HEK293 (cell line): ENCODE measurements around the gene CIDEA.

Source experiments
- CTCF ChIA-PET: fragments of 350-600 bp; formaldehyde crosslinking; extraction: SDS; loops from one replicate; lab custom pipeline; 2021; ENCODE audit warnings: antibody characterized with exemption; lab: Yijun Ruan, JAX
- POLR2A ChIA-PET: fragments of 300-600 bp; formaldehyde crosslinking; extraction: SDS; loops from one replicate; lab custom pipeline; 2020; ENCODE audit warnings: antibody characterized with exemption, inconsistent platforms; lab: Yijun Ruan, JAX
- H3K27ac ChIP-seq: fragments of 200-500 bp; sonication (Bioruptor generic); 2 replicates; pipeline ENCODE4 v1.5.1; 2014; ENCODE audit warnings: low read depth, low read length, control low read depth, inconsistent platforms; ENCODE audit errors: extremely low read depth
- H3K36me3 ChIP-seq, 2 experiments: fragments of 200-500 bp in 1 of 2; sonication (Bioruptor generic) in 1 of 2; 1 replicate in 1 of 2; 2 replicates in 1 of 2; pipeline ENCODE4 v1.5.1; 2014 to 2017; ENCODE audit warnings: inconsistent platforms in 2 of 2, low read length in 2 of 2; ENCODE audit not compliant: control insufficient read depth in 2 of 2, insufficient read depth in 1 of 2
- H3K4me1 ChIP-seq: fragments of 200-500 bp; sonication (Bioruptor generic); 2 replicates; pipeline ENCODE4 v1.5.1; 2014; ENCODE audit warnings: mild to moderate bottlenecking, low read length, inconsistent platforms; ENCODE audit not compliant: control insufficient read depth, insufficient read depth
- H3K4me3 ChIP-seq: 2 replicates; pipeline ENCODE4 v1.5.1; 2011; ENCODE audit warnings: low read depth, mild to moderate bottlenecking, control low read depth, low read length, moderate library complexity
- H3K9me3 ChIP-seq: fragments of 200-500 bp; sonication (Bioruptor generic); 2 replicates; pipeline ENCODE4 v1.5.1; 2014; ENCODE audit warnings: low read depth, low read length, inconsistent platforms; ENCODE audit not compliant: control insufficient read depth, insufficient read depth
- BCL11A ChIP-seq: fragments of 450-650 bp; formaldehyde crosslinking; IDR thresholded peaks from 2 replicates; pipeline ENCODE4 v1.5.1; 2016; ENCODE audit warnings: low read depth, missing biosample characterization, missing genetic modification characterization
- GFI1B ChIP-seq: fragments of 450-650 bp; formaldehyde crosslinking; IDR thresholded peaks from 2 replicates; pipeline ENCODE4 v1.5.1; 2016; ENCODE audit warnings: missing biosample characterization, missing genetic modification characterization
- KLF9 ChIP-seq: fragments of 450-650 bp; formaldehyde crosslinking; IDR thresholded peaks from 2 replicates; pipeline ENCODE4 v1.5.1; 2016; ENCODE audit warnings: missing biosample characterization, missing genetic modification characterization, low read depth
- MZF1 ChIP-seq: fragments of 450-650 bp; formaldehyde crosslinking; IDR thresholded peaks from 2 replicates; pipeline ENCODE4 v1.5.1; 2017; ENCODE audit warnings: missing biosample characterization, missing genetic modification characterization, borderline replicate concordance
- SP3 ChIP-seq: fragments of 450-650 bp; formaldehyde crosslinking; IDR thresholded peaks from 2 replicates; pipeline ENCODE4 v1.5.1; 2016; ENCODE audit warnings: missing biosample characterization, missing genetic modification characterization
- SP7 ChIP-seq: fragments of 450-650 bp; formaldehyde crosslinking; IDR thresholded peaks from 2 replicates; pipeline ENCODE4 v1.5.1; 2016; ENCODE audit warnings: missing biosample characterization, missing genetic modification characterization
- ZBTB20 ChIP-seq: fragments of 450-650 bp; formaldehyde crosslinking; IDR thresholded peaks from 2 replicates; pipeline ENCODE4 v1.5.1; 2016; ENCODE audit warnings: missing biosample characterization, missing genetic modification characterization
- ZIC2 ChIP-seq: fragments of 450-650 bp; formaldehyde crosslinking; IDR thresholded peaks from 2 replicates; pipeline ENCODE4 v1.5.1; 2016; ENCODE audit warnings: missing biosample characterization, missing genetic modification characterization
- ZNF112 ChIP-seq: fragments of 450-650 bp; formaldehyde crosslinking; IDR thresholded peaks from 2 replicates; pipeline ENCODE4 v1.5.0; 2017; ENCODE audit warnings: missing biosample characterization, missing genetic modification characterization
- ZNF184 ChIP-seq: fragments of 450-650 bp; IDR thresholded peaks from 2 replicates; pipeline ENCODE4 v1.5.1; 2018; ENCODE audit warnings: missing biosample characterization, mild to moderate bottlenecking, missing genetic modification characterization
- ZNF211 ChIP-seq: fragments of 450-650 bp; formaldehyde crosslinking; IDR thresholded peaks from 2 replicates; pipeline ENCODE4 v1.5.1; 2016; ENCODE audit warnings: low read depth, missing biosample characterization, missing genetic modification characterization
- ZNF23 ChIP-seq: fragments of 450-650 bp; formaldehyde crosslinking; IDR thresholded peaks from 2 replicates; pipeline ENCODE4 v1.5.1; 2016; ENCODE audit warnings: missing biosample characterization, missing genetic modification characterization, borderline replicate concordance
- ZNF311 ChIP-seq: fragments of 450-650 bp; formaldehyde crosslinking; IDR thresholded peaks from 2 replicates; pipeline ENCODE4 v1.5.1; 2017; ENCODE audit warnings: missing biosample characterization, missing genetic modification characterization, borderline replicate concordance
- ZNF530 ChIP-seq: fragments of 450-650 bp; formaldehyde crosslinking; IDR thresholded peaks from 2 replicates; pipeline ENCODE4 v1.5.1; 2016; ENCODE audit warnings: low read depth, missing biosample characterization, missing genetic modification characterization
- ZNF580 ChIP-seq: fragments of 450-650 bp; formaldehyde crosslinking; IDR thresholded peaks from 2 replicates; pipeline ENCODE4 v1.5.1; 2016; ENCODE audit warnings: missing biosample characterization, missing genetic modification characterization
- ZNF677 ChIP-seq: fragments of 450-650 bp; IDR thresholded peaks from 2 replicates; pipeline ENCODE4 v1.5.0; 2018; ENCODE audit warnings: missing biosample characterization, mild to moderate bottlenecking, missing genetic modification characterization, moderate library complexity
- ZNF76 ChIP-seq: fragments of 450-650 bp; formaldehyde crosslinking; IDR thresholded peaks from 2 replicates; pipeline ENCODE4; 2016; ENCODE audit warnings: low read depth, missing biosample characterization, missing genetic modification characterization, borderline replicate concordance
- TF ChIP-seq, protein P1 (sequence below): fragments of 450-650 bp; formaldehyde crosslinking; IDR thresholded peaks from 2 replicates; pipeline ENCODE4 v1.5.1; 2017; ENCODE audit warnings: missing biosample characterization, missing genetic modification characterization
- TF ChIP-seq, protein P2 (sequence below): fragments of 450-650 bp; formaldehyde crosslinking; IDR thresholded peaks from 2 replicates; pipeline ENCODE4 v1.5.1; 2016; ENCODE audit warnings: missing biosample characterization, missing genetic modification characterization
- TF ChIP-seq, protein P3 (sequence below): fragments of 450-650 bp; formaldehyde crosslinking; IDR thresholded peaks from 2 replicates; pipeline ENCODE4 v1.5.1; 2017; ENCODE audit warnings: missing biosample characterization, missing genetic modification characterization

CIDEA gene

DNA sequence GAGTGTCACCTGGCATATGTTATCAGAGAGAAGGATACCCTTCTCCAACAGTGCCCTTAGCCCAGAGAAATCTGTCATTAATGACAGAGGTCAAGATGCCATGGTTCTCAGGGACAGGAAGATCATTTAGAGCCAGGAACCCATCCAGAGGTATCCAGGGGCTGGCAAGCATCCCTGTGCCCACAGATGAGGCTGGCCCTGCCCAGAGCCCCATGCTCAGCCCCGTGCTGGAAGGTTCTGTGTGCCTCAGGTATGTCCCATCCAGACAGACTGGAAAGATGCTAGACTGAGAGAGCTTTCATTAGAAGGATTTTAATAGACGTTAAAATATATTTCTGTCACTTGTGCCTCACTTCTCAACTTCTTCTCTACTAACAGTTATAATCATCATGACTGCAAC is 45.7 kb downstream of the CIDEA start:
- TF ChIP-seq ZNF530 (no peak), ZNF677 (tag by site-specific recombination) (no peak), ZIC2 (tag by site-specific recombination) (no peak), BCL11A (tag by site-specific recombination) (no peak), MZF1 (tag by site-specific recombination) (no peak), ZBTB20 (tag by site-specific recombination) (no peak)
- TF ChIP-seq, protein P1, sequence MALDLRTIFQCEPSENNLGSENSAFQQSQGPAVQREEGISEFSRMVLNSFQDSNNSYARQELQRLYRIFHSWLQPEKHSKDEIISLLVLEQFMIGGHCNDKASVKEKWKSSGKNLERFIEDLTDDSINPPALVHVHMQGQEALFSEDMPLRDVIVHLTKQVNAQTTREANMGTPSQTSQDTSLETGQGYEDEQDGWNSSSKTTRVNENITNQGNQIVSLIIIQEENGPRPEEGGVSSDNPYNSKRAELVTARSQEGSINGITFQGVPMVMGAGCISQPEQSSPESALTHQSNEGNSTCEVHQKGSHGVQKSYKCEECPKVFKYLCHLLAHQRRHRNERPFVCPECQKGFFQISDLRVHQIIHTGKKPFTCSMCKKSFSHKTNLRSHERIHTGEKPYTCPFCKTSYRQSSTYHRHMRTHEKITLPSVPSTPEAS (tag by site-specific recombination): no peak
- no peak overlapping the region for H3K27ac ChIP-seq
- POLR2A ChIA-PET: interaction anchor here (1.3 kb wide), 1 partner anchor 9 kb away, joined by 6 read pairs; no protein-coding TSS in a partner anchor
- H3K4me3 ChIP-seq: no peak overlapping the region
- CTCF ChIA-PET: interaction anchor here (0.7 to 1.5 kb wide), 2 partner anchors 21 to 559 kb away, joined by 3 read pairs; no protein-coding TSS in a partner anchor
- H3K36me3 ChIP-seq: no peaks in the 10 kb centered on the region
- no peaks in the 10 kb centered on the region for H3K9me3 ChIP-seq
- no peaks in the 10 kb centered on the region for H3K4me1 ChIP-seq

GRCh38 chr18:12301263-12302005 is 47.3 kb downstream of the CIDEA start:
- Histone ChIP-seq H3K36me3 (no peaks in the 10 kb centered on the region), H3K4me3 (no peak overlapping the region), H3K27ac (no peak overlapping the region), H3K4me1 (no peaks in the 10 kb centered on the region), H3K9me3 (no peaks in the 10 kb centered on the region)
- CTCF ChIA-PET: interaction anchor here (0.7 to 1.5 kb wide), 2 partner anchors 27 to 29 kb away, joined by 4 to 5 read pairs; no protein-coding TSS in a partner anchor
- POLR2A ChIA-PET: interaction anchor here (1.0 kb wide), 1 partner anchor 30 kb away, joined by 4 read pairs; no protein-coding TSS in a partner anchor
- no peak for TF ChIP-seq ZNF23

DNA sequence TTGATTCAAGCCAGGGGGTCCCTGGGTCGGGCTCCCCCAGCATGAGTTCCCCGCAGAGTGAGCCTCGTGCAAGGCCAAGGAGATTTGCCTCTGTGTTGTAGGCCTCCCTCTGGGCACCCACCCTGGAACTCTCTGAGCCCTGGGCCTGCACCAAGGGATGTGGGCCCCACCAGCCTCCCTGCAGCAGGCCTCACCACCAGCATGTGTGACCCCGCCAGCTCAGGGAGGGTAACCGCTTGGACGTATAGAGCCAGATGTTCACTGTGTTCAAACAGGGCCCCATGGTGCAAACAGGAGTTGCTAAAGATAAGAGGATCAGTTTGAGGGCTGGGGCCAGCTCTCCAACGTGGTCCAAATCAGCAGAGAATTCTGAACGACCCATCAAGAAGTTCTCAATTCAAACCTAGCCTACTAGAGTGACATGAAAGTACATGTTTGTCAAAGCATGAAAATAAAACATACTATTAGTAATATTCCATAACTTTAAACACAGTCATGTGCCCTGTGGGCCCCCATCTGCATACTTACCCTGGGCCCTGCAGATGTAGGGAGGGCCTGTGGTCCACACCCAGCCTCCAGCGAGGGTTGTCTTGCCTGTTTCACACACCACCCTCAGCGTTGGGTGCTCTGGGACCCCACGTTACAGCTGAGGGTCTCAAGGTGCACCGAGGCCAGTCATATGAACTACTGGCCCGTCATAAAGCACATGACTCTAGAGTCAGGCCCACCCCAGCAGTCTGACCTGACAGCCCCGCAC is 48.4 kb downstream of the CIDEA start:
- ChIA-PET POLR2A (no interaction called here), CTCF (interaction anchor here (0.6 to 1.5 kb wide), 2 partner anchors 23 to 31 kb away, joined by 3 to 5 read pairs; no protein-coding TSS in a partner anchor)
- H3K4me1 ChIP-seq: no peaks in the 10 kb centered on the region
- TF ChIP-seq SP3 (tag by site-specific recombination): no peak
- TF ChIP-seq ZNF184 (tag by site-specific recombination): no peak
- no peak for TF ChIP-seq SP7
- no peak for TF ChIP-seq ZNF311
- TF ChIP-seq ZNF211 (tag by site-specific recombination): no peak
- TF ChIP-seq, protein P2, sequence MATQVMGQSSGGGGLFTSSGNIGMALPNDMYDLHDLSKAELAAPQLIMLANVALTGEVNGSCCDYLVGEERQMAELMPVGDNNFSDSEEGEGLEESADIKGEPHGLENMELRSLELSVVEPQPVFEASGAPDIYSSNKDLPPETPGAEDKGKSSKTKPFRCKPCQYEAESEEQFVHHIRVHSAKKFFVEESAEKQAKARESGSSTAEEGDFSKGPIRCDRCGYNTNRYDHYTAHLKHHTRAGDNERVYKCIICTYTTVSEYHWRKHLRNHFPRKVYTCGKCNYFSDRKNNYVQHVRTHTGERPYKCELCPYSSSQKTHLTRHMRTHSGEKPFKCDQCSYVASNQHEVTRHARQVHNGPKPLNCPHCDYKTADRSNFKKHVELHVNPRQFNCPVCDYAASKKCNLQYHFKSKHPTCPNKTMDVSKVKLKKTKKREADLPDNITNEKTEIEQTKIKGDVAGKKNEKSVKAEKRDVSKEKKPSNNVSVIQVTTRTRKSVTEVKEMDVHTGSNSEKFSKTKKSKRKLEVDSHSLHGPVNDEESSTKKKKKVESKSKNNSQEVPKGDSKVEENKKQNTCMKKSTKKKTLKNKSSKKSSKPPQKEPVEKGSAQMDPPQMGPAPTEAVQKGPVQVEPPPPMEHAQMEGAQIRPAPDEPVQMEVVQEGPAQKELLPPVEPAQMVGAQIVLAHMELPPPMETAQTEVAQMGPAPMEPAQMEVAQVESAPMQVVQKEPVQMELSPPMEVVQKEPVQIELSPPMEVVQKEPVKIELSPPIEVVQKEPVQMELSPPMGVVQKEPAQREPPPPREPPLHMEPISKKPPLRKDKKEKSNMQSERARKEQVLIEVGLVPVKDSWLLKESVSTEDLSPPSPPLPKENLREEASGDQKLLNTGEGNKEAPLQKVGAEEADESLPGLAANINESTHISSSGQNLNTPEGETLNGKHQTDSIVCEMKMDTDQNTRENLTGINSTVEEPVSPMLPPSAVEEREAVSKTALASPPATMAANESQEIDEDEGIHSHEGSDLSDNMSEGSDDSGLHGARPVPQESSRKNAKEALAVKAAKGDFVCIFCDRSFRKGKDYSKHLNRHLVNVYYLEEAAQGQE (tag by site-specific recombination): no peak
- TF ChIP-seq, protein P3, sequence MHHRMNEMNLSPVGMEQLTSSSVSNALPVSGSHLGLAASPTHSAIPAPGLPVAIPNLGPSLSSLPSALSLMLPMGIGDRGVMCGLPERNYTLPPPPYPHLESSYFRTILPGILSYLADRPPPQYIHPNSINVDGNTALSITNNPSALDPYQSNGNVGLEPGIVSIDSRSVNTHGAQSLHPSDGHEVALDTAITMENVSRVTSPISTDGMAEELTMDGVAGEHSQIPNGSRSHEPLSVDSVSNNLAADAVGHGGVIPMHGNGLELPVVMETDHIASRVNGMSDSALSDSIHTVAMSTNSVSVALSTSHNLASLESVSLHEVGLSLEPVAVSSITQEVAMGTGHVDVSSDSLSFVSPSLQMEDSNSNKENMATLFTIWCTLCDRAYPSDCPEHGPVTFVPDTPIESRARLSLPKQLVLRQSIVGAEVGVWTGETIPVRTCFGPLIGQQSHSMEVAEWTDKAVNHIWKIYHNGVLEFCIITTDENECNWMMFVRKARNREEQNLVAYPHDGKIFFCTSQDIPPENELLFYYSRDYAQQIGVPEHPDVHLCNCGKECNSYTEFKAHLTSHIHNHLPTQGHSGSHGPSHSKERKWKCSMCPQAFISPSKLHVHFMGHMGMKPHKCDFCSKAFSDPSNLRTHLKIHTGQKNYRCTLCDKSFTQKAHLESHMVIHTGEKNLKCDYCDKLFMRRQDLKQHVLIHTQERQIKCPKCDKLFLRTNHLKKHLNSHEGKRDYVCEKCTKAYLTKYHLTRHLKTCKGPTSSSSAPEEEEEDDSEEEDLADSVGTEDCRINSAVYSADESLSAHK: no peak
- TF ChIP-seq KLF9 (tag by site-specific recombination): no peak
- TF ChIP-seq ZNF580: no peak
- no peak for TF ChIP-seq GFI1B (tag by site-specific recombination)
- TF ChIP-seq ZNF76 (tag by site-specific recombination): no peak
- TF ChIP-seq ZNF112 (tag by site-specific recombination): no peak

More for the DNA sequence above, 48.4 kb downstream of the CIDEA start:
- Histone ChIP-seq H3K9me3 (no peaks in the 10 kb centered on the region), H3K27ac (no peak overlapping the region), H3K4me3 (no peak overlapping the region), H3K36me3 (no peaks in the 10 kb centered on the region)
